Upper lobe of right lung (tissue), 1 donor: ENCODE measurements around the gene ACOT9. TPM values are rescaled to one million over a fixed set of nuclear protein-coding genes. Genes with fewer than 3 reads are reported as not detected.
A peak's percentile ranks its signal among the peaks of the same experiment; 100 is the strongest.

Experiments
- ATAC-seq: fragments of 200-7000 bp; cut with Tn5 transposase; one replicate; pipeline ENCODE4 v1.9.1; 2020; ENCODE audit warnings: mild to moderate bottlenecking, moderate library complexity
- DNase-seq: peaks from one replicate; pipeline ENCODE4 v3.0.0-alpha.2; 2020
- H3K27ac ChIP-seq: fragments of 200-600 bp; one replicate; pipeline ENCODE4 v1.8.0; 2022
- H3K27me3 ChIP-seq: fragments of 200-600 bp; one replicate; pipeline ENCODE4 v1.8.0; 2022; ENCODE audit warnings: mild to moderate bottlenecking
- H3K36me3 ChIP-seq: fragments of 200-600 bp; one replicate; pipeline ENCODE4 v1.8.0; 2022
- H3K4me1 ChIP-seq: fragments of 200-600 bp; one replicate; pipeline ENCODE4 v1.8.0; 2022
- H3K4me3 ChIP-seq: fragments of 200-600 bp; one replicate; pipeline ENCODE4 v1.8.0; 2022; ENCODE audit warnings: mild to moderate bottlenecking
- H3K9me3 ChIP-seq: fragments of 200-600 bp; one replicate; pipeline ENCODE4 v1.8.0; 2022
- intact Hi-C: fragments of 100-400 bp; cut with DNase I; formaldehyde crosslinking; loops from one replicate; pipeline ENCODE4 v1.11.0; 2022
- long read RNA-seq: library from polyadenylated mRNA; unstranded; transcript quantifications from one replicate; pipeline ENCODE4 v2.0.0, GENCODE V29; 2021
- total RNA-seq: library from RNA; stranded (reverse); fragmentation: NEBNext Ultra II Directional; extraction: Animal tissue kit (Norgen Biotek cat#: 25700); gene quantifications from one replicate; pipeline ENCODE4 v1.2.1, GENCODE V29; 2021
- TF ChIP-seq, protein P1 (sequence below): fragments of 200-600 bp; IDR thresholded peaks from one replicate; pipeline ENCODE4 v1.8.0; 2022; ENCODE audit warnings: antibody characterized with exemption
- donor health status: DM: no; HTN: yes; CAD: no; lungs with severe emphysema.

Gene ACOT9, protein sequence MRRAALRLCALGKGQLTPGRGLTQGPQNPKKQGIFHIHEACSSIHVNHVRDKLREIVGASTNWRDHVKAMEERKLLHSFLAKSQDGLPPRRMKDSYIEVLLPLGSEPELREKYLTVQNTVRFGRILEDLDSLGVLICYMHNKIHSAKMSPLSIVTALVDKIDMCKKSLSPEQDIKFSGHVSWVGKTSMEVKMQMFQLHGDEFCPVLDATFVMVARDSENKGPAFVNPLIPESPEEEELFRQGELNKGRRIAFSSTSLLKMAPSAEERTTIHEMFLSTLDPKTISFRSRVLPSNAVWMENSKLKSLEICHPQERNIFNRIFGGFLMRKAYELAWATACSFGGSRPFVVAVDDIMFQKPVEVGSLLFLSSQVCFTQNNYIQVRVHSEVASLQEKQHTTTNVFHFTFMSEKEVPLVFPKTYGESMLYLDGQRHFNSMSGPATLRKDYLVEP
- total RNA-seq, result 42.0 TPM
- long read RNA-seq, transcript ACOT9-204 (16 exons, 3,117 nt), result major isoform, 45 of 88 reads
- long read RNA-seq, transcript ACOT9-201 (15 exons, 1,675 nt), result minor isoform, 12 of 88 reads
- long read RNA-seq, partial matches to known transcripts, result 7 of 88 reads
- long read RNA-seq, other reads (novel, unspliced or antisense), result 24 of 88 reads

DNA sequence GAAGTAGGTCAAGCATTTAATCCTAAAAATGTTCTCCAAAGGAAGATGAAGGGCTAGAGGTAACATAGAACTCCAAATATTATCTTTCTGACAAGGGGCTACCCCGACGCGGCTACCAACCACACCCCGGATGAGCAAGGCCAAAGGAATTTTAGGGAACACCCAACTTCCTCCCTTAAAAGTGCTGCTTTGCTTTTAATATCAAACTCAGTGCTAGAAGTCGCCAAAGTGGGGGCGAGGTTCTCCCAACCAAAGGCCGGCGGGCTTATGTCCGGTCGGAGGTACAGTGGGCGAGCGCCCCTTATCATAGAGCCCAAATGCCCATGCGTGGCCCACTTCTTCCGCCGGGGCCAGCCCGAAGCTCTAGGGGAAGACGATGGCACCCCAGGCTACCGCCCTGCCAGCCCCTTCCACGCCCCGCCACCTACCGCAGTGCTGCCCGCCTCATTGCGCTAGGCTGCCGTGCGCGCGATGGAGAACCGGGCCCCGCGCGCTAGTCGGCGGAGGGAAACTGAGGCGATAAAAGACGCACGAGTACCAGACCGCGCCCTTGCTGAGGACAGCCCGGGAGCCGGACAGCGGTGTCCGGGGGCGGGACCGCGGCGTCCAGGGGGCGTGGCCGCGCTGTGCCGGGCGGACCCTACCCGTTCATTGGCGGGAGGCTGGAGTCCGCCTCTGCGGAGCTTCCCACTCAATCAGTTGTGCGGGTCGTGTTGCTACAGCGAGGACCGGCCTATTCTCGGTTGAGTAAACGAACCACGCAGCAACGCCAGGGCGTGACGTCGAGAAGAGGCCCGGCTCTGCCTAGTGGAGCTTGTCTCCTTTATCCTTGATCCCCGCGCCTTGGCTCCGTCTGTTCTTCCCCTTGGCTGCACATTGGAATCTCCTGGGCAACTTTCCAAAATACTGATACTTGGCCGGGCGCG lies at the start of gene ACOT9:
TSS of gene ACOT9 (minus strand) at position 580 of the 926 bp plus-strand sequence. CDS start at position 448, 132 bp downstream.
- H3K36me3 ChIP-seq, result no peaks in the 10 kb centered on the region
- peak; percentile 99 for ATAC-seq
- H3K4me3 ChIP-seq, result peak within 1 kb of the TSS; percentile 67
- H3K27me3 ChIP-seq, result no peaks in the 10 kb centered on the region
- intact Hi-C loops, result no loop called here
- no peaks in the 10 kb centered on the region for H3K9me3 ChIP-seq
- TF ChIP-seq, protein P1, sequence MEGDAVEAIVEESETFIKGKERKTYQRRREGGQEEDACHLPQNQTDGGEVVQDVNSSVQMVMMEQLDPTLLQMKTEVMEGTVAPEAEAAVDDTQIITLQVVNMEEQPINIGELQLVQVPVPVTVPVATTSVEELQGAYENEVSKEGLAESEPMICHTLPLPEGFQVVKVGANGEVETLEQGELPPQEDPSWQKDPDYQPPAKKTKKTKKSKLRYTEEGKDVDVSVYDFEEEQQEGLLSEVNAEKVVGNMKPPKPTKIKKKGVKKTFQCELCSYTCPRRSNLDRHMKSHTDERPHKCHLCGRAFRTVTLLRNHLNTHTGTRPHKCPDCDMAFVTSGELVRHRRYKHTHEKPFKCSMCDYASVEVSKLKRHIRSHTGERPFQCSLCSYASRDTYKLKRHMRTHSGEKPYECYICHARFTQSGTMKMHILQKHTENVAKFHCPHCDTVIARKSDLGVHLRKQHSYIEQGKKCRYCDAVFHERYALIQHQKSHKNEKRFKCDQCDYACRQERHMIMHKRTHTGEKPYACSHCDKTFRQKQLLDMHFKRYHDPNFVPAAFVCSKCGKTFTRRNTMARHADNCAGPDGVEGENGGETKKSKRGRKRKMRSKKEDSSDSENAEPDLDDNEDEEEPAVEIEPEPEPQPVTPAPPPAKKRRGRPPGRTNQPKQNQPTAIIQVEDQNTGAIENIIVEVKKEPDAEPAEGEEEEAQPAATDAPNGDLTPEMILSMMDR, result no peak
- peak within 1 kb of the TSS; percentile 98 for H3K27ac ChIP-seq
- no peaks in the 10 kb centered on the region for H3K4me1 ChIP-seq
- peak; percentile 94 for DNase-seq

DNA sequence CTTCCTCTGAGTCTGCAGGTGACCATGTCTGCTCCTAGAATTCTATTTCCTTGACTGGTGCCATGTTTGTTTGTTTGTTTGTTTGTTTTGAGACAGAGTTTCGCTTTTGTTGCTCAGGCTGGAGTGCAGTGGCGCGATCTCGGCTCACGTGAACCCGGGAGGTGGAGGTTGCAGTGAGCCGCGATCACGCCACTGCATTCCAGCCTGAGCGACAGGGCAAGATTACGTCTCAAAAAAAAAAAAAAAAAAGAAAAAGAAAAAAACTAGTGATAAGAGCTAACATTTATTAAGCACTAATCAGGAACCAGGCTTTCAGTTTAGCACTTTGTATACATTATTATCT lies 47.0 kb upstream of the ACOT9 start:
- intact Hi-C loops, result no loop called here
- H3K27me3 ChIP-seq, result no peaks in the 10 kb centered on the region
- no peak overlapping the region for H3K27ac ChIP-seq
- DNase-seq (peak; percentile 64), ATAC-seq (no peak)
- no peaks in the 10 kb centered on the region for H3K4me1 ChIP-seq
- TF ChIP-seq, protein P1, result no peak
- no peaks in the 10 kb centered on the region for H3K9me3 ChIP-seq
- H3K36me3 ChIP-seq, result no peaks in the 10 kb centered on the region
- H3K4me3 ChIP-seq, result no peak overlapping the region

DNA sequence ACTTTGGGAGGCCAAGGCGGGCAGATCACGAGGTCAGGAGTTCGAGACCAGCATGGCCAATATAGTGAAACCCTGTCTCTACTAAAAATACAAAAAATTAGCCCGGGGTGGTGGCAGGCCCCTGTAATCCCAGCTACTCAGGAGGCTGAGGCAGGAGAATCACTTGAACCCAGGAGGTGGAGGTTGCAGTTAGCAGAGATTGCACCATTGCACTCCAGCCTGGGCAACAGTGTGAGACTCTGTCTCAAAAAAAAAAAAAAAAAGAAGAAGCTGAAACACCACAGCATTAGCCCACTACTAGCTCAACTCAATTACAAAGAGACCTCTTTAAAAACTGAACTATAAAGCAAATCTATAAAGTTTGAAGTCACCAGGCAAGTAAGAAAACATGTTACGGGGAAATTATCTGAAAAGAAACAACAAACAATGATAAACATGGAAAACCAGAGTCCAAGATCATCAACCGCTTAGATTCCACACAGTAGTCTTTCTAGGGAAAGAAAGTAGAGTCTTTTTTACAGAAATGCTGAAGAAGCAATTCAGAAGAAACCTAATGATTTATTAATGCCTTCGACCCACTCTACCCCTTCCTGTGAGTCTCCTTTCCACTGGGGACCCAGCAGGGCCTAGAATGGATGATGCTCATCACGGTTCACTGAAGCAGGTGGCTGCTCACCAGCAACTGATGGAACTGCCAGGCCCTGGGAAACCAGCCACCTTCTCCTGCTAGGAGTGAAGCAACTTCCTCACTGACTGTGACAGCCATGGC lies 46.5 kb upstream of the ACOT9 start:
- DNase-seq (no peak), ATAC-seq (peak; percentile 50)
- Histone ChIP-seq H3K27me3 (no peaks in the 10 kb centered on the region), H3K27ac (no peak overlapping the region), H3K36me3 (no peaks in the 10 kb centered on the region), H3K4me1 (no peaks in the 10 kb centered on the region), H3K4me3 (no peak overlapping the region), H3K9me3 (no peaks in the 10 kb centered on the region)
- intact Hi-C loops, result no loop called here
- TF ChIP-seq, protein P1, result no peak

DNA sequence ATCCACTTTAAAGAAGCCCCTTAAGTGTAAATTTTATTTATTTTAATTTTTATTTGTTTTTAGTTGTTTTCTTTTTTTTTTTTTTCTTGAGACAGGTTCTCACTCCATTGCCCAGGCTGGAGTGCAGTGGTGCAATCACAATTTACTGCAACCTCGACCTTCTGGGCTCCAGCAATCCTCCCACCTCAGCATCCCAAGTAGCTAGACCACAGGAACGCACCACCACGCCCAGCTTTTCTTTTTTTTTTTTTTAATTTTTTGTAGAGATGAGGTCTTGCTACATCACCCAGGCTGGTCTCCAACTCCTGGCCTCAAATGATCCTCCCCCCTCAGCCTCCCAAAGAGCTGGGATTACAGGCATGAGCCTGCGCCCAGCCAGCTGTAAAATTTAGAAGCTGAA lies 45.9 kb upstream of the ACOT9 start:
- TF ChIP-seq, protein P1, result no peak
- Histone ChIP-seq H3K27me3 (no peaks in the 10 kb centered on the region), H3K9me3 (no peaks in the 10 kb centered on the region), H3K4me3 (no peak overlapping the region), H3K27ac (peak overlapping the region; percentile 36), H3K36me3 (no peaks in the 10 kb centered on the region), H3K4me1 (no peaks in the 10 kb centered on the region)
- no peak for DNase-seq
- intact Hi-C loops, result no loop called here
- no peak for ATAC-seq

DNA sequence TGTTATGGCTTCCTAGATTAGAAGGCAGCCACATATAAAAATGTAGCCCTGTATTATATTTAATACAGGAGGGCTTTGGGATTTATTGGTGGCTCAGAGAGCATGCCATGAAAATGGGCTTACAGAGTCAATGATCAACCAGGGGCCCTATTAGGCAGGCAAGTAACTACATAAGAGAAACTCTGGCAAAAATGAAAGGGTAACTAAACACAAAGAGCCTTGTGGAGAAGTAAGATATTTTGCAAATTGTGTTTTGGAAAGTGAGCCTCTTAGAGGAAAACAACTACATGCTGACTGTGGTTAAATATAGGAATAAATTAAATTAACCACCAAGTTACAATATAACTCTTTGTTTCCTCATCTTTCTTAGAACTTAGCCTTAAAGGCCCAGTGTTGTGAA lies 45.4 kb upstream of the ACOT9 start:
- TF ChIP-seq, protein P1, result no peak
- DNase-seq, result no peak
- Histone ChIP-seq H3K27me3 (no peaks in the 10 kb centered on the region), H3K9me3 (no peaks in the 10 kb centered on the region), H3K4me1 (no peaks in the 10 kb centered on the region), H3K36me3 (no peaks in the 10 kb centered on the region), H3K27ac (peak overlapping the region; percentile 36), H3K4me3 (no peak overlapping the region)
- intact Hi-C loops, result no loop called here
- no peak for ATAC-seq
